IMR-90 (cell line): ENCODE results near the gene PTGES3L.

Experiments used
- CHD1 ChIP-seq: IDR thresholded peaks from 2 replicates; pipeline ENCODE4 v1.6.1; 2012; ENCODE audit warnings: low read depth, low read length, improper control_type of control experiment
- RFX5 ChIP-seq: IDR thresholded peaks from 2 replicates; pipeline ENCODE4 v1.8.0; 2012; ENCODE audit warnings: low read depth, mild to moderate bottlenecking, low read length, moderate library complexity
- TF ChIP-seq, protein P1 (sequence below): conservative IDR thresholded peaks from 2 replicates; pipeline ENCODE4 v1.5.1; 2012; ENCODE audit warnings: mild to moderate bottlenecking, low read depth, low read length, improper control_type of control experiment

DNA sequence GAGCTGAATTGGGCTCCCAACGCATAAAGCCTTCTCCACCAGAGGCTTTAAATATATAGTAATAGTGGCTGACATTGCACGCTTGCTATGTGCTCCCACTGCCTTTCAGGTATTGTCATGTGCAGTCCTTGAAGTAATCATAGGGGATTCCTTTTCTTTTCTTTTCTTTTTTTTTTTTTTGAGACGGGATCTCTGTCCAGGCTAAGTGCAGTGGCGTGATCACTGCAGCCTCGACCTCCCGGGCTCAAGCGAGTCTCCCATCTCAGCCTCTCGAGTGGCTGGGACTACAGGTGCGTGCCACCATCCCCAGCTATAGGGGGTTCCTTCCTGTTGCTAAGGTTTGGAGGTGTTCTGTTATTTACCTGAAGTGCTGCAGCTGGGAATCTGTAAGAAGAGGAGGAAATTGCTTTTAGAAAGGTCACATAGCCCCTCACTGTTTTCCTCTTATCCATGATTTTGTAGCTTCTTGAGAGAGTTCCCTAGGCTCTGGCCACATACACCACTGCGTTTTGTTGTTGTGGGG lies 19.2 kb upstream of the PTGES3L start:
- TF ChIP-seq, protein P1, sequence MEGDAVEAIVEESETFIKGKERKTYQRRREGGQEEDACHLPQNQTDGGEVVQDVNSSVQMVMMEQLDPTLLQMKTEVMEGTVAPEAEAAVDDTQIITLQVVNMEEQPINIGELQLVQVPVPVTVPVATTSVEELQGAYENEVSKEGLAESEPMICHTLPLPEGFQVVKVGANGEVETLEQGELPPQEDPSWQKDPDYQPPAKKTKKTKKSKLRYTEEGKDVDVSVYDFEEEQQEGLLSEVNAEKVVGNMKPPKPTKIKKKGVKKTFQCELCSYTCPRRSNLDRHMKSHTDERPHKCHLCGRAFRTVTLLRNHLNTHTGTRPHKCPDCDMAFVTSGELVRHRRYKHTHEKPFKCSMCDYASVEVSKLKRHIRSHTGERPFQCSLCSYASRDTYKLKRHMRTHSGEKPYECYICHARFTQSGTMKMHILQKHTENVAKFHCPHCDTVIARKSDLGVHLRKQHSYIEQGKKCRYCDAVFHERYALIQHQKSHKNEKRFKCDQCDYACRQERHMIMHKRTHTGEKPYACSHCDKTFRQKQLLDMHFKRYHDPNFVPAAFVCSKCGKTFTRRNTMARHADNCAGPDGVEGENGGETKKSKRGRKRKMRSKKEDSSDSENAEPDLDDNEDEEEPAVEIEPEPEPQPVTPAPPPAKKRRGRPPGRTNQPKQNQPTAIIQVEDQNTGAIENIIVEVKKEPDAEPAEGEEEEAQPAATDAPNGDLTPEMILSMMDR: no peak
- TF ChIP-seq RFX5: no peak
- no peak for TF ChIP-seq CHD1
